OCI-LY7 (cell line): ENCODE results near the gene INPP5A. TPM values are rescaled to one million over a fixed set of nuclear protein-coding genes. Genes with fewer than 3 reads are reported as not detected.

ENCODE experiments used
- BruUV-seq: library from RNA; stranded (reverse); fragments of 400-500 nt; replicated peaks from 2 replicates; lab custom pipeline; 2021; lab: Mats Ljungman, UMichigan
- CTCF ChIA-PET: fragments of 300-600 bp; sonication (Branson Sonifier 250); formaldehyde crosslinking; loops from one replicate; lab custom pipeline; 2022; ENCODE audit warnings: antibody characterized with exemption; ENCODE audit not compliant: unreplicated experiment; lab: Charles Lee
- POLR2A ChIA-PET: fragments of 300-600 bp; sonication (Branson Sonifier 250); formaldehyde crosslinking; loops from one replicate; lab custom pipeline; 2022; ENCODE audit warnings: antibody characterized with exemption; lab: Charles Lee
- DNase-seq: peaks from one replicate; pipeline ENCODE4 v3.0.0-alpha.2; 2015; ENCODE audit warnings: low spot score
- H2AFZ ChIP-seq: fragments of 200-600 bp; sonication (generic), shearing (Covaris generic); 2 replicates; pipeline ENCODE4 v1.6.1; 2014; ENCODE audit warnings: mild to moderate bottlenecking, antibody characterized with exemption, low read length, moderate library complexity
- H3K27ac ChIP-seq: fragments of 200-600 bp; sonication (generic); 2 replicates; pipeline ENCODE4 v1.5.1; 2014; ENCODE audit warnings: mixed run types, low read depth, mild to moderate bottlenecking, moderate library complexity, low read length, inconsistent platforms; ENCODE audit not compliant: poor library complexity, severe bottlenecking
- H3K36me3 ChIP-seq: fragments of 200-600 bp; sonication (generic); 2 replicates; pipeline ENCODE4 v1.6.1; 2014; ENCODE audit warnings: mild to moderate bottlenecking, antibody characterized with exemption, low read length, moderate library complexity, mixed read lengths; ENCODE audit not compliant: insufficient read depth
- H3K4me1 ChIP-seq: fragments of 200-600 bp; sonication (generic); 2 replicates; pipeline ENCODE4 v1.5.1; 2014; ENCODE audit warnings: mild to moderate bottlenecking, low read length; ENCODE audit not compliant: insufficient read depth, poor library complexity, severe bottlenecking
- H3K4me2 ChIP-seq: fragments of 200-600 bp; sonication (generic); 2 replicates; pipeline ENCODE4 v1.6.1; 2014; ENCODE audit warnings: mild to moderate bottlenecking, low read length
- H3K4me3 ChIP-seq: fragments of 200-600 bp; sonication (generic); 2 replicates; pipeline ENCODE4 v1.5.1; 2014; ENCODE audit warnings: mild to moderate bottlenecking, low read depth, low read length; ENCODE audit not compliant: poor library complexity, severe bottlenecking
- H3K79me2 ChIP-seq: fragments of 200-600 bp; sonication (generic); 2 replicates; pipeline ENCODE4 v1.6.1; 2016; ENCODE audit warnings: low read depth, mild to moderate bottlenecking, low read length, moderate library complexity, mixed read lengths; ENCODE audit not compliant: insufficient read depth
- H3K9me2 ChIP-seq: fragments of 200-600 bp; sonication (generic); 2 replicates; pipeline ENCODE4 v1.6.1; 2016; ENCODE audit warnings: mild to moderate bottlenecking, low read length, mixed read lengths; ENCODE audit not compliant: insufficient read depth
- H3K9me3 ChIP-seq: fragments of 200-600 bp; sonication (generic); 2 replicates; pipeline ENCODE4 v1.6.1; 2014; ENCODE audit warnings: mild to moderate bottlenecking, mixed run types, low read length, mixed read lengths
- H4K20me1 ChIP-seq: fragments of 200-600 bp; sonication (generic); 2 replicates; pipeline ENCODE4 v1.6.1; 2014; ENCODE audit warnings: mild to moderate bottlenecking, antibody characterized with exemption, low read length, moderate library complexity, mixed read lengths; ENCODE audit not compliant: insufficient read depth
- EZH2phosphoT487 ChIP-seq: fragments of 200-600 bp; sonication (generic); IDR thresholded peaks from 2 replicates; pipeline ENCODE4 v1.6.1; 2018; ENCODE audit warnings: low read depth, borderline replicate concordance, mild to moderate bottlenecking, mixed run types, antibody characterized with exemption, low read length, moderate library complexity, mixed read lengths
- intact Hi-C: fragments of 100-400 bp; cut with micrococcal nuclease; formaldehyde crosslinking; loops from one replicate; pipeline ENCODE4 v1.10.0; 2022; ENCODE audit not compliant: unreplicated experiment
- total RNA-seq, 2 experiments: library from RNA; depleted of rRNA in 1 of 2; stranded (reverse); fragments of >200 nt in 1 of 2; shearing (Covaris generic) in 1 of 2; gene quantifications; 2 replicates each; pipeline ENCODE4 v1.2.3, GENCODE V29; 2014 to 2022
- TF ChIP-seq, protein P1 (sequence below): fragments of 200-600 bp; sonication (generic); conservative IDR thresholded peaks from 2 replicates; pipeline ENCODE4 v1.5.1; 2014; ENCODE audit warnings: mild to moderate bottlenecking, antibody characterized with exemption, low read length, moderate library complexity, mixed read lengths

Gene INPP5A
- total RNA-seq, 2 experiments from 2014 or later = 14.5 to 18.4 TPM

DNA sequence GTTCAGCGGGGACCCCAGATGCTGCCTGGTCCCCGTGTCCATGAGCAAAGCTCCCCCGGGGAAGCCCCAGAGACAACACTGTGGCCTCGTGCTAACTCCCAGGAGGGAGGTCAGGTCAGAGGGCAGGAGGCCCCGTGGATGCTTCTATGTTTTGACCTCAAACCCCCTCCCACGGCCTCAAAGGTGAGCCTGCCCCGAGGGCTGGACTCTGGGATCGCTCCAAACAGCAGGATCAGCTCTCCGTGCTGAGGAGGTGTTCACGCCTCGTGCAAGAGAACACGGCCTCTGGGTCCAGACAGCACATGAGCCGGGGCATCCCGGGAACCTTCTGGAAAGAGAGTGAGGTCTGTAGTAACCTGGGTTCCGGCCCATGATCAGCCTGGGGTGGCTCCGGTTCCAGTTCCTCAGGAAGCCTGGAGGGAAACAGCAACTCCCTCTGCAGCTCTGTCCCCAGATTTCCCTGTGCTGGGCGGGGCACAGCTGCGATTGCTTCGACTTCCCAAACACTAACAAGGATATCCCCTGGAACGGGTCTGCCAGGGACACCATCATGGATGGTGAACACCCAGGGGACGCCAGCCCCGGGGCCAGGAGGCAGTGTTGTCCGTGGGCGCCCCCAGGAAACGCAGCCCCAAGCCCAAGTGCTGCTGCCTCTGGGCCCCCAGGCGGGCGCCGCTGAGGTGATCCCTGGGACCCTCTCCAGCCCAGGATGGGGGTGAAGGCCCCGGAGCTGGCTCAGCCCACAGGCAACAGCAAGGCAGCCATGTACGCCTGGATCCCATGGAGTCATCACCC is 18.0 kb upstream of the INPP5A start:
- ChIA-PET POLR2A (no interaction called here), CTCF (no interaction called here)
- intact Hi-C loops = no loop called here
- Histone ChIP-seq H3K79me2 (no peaks in the 10 kb centered on the region), H2AFZ (no peak overlapping the region), H3K4me3 (no peak overlapping the region), H3K4me1 (peaks cover 3% of the 10 kb centered on the region), H3K4me2 (no peak overlapping the region), H3K27ac (no peak overlapping the region), H3K9me3 (no peaks in the 10 kb centered on the region), H3K9me2 (no peaks in the 10 kb centered on the region), H4K20me1 (no peaks in the 10 kb centered on the region), H3K36me3 (no peaks in the 10 kb centered on the region)
- TF ChIP-seq EZH2phosphoT487 = no peak
- TF ChIP-seq, protein P1, sequence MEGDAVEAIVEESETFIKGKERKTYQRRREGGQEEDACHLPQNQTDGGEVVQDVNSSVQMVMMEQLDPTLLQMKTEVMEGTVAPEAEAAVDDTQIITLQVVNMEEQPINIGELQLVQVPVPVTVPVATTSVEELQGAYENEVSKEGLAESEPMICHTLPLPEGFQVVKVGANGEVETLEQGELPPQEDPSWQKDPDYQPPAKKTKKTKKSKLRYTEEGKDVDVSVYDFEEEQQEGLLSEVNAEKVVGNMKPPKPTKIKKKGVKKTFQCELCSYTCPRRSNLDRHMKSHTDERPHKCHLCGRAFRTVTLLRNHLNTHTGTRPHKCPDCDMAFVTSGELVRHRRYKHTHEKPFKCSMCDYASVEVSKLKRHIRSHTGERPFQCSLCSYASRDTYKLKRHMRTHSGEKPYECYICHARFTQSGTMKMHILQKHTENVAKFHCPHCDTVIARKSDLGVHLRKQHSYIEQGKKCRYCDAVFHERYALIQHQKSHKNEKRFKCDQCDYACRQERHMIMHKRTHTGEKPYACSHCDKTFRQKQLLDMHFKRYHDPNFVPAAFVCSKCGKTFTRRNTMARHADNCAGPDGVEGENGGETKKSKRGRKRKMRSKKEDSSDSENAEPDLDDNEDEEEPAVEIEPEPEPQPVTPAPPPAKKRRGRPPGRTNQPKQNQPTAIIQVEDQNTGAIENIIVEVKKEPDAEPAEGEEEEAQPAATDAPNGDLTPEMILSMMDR = no peak
- no peak for DNase-seq
- no TSS peak for BruUV-seq

DNA sequence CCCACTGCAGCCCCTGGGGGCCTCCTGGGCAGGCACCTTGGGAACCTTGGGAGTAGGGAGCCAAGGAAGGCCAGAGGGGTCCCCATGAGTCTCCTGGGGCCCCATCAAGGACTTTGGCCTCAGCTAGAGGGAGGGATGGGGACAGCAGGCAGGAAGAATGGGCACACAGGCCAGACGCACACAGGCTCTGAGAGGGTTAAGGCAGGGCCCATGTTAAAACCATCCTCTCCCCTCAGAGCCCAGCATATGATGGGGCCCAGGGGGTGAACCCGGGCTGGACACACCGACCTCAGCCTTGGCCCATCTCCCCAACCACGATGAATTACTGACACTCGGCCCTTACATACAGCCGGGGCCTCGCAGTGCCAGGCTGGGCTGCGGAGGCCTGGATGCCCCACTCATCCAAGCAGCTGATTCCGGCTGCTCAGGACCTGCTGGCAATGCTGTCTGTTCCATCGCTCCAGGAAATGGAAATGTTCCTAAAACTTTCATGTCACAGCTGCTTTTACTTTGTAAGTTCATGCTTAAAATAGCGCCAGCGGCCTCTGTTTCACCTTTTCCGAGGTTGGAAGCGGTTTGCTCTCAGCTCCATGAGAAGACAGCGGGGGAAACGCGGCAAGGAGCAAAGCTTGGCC is 17.3 kb upstream of the INPP5A start:
- Histone ChIP-seq H3K4me2 (no peak overlapping the region), H3K27ac (no peak overlapping the region), H3K36me3 (no peaks in the 10 kb centered on the region), H2AFZ (no peak overlapping the region), H3K9me3 (no peaks in the 10 kb centered on the region), H4K20me1 (no peaks in the 10 kb centered on the region), H3K9me2 (no peaks in the 10 kb centered on the region), H3K79me2 (no peaks in the 10 kb centered on the region), H3K4me3 (no peak overlapping the region), H3K4me1 (peaks cover 3% of the 10 kb centered on the region)
- DNase-seq = no peak
- ChIA-PET CTCF (no interaction called here), POLR2A (no interaction called here)
- no TSS peak for BruUV-seq
- intact Hi-C loops = no loop called here
- TF ChIP-seq, protein P1 = no peak
- no peak for TF ChIP-seq EZH2phosphoT487

- H3K36me3 ChIP-seq = no peaks in the 10 kb centered on the region
- no peak overlapping the region for H3K27ac ChIP-seq
- H3K9me2 ChIP-seq = no peaks in the 10 kb centered on the region
- no peaks in the 10 kb centered on the region for H3K9me3 ChIP-seq
- no peak for TF ChIP-seq EZH2phosphoT487
- TF ChIP-seq, protein P1 = no peak
- H3K4me3 ChIP-seq = no peak overlapping the region
- intact Hi-C loops = no loop called here
- BruUV-seq = no TSS peak
- POLR2A ChIA-PET = no interaction called here
- CTCF ChIA-PET = no interaction called here
- H2AFZ ChIP-seq = no peak overlapping the region
- peaks cover 3% of the 10 kb centered on the region for H3K4me1 ChIP-seq
- H3K79me2 ChIP-seq = no peaks in the 10 kb centered on the region
- no peak overlapping the region for H3K4me2 ChIP-seq
- no peaks in the 10 kb centered on the region for H4K20me1 ChIP-seq
- DNase-seq = no peak
Observed at GRCh38 chr10:132521041-132521465, 16.5 kb upstream of the INPP5A start.
